Cardiac muscle cell (in vitro differentiated cells and primary cell): ENCODE results near the gene ANO10. TPM values are rescaled to one million over a fixed set of nuclear protein-coding genes. Genes with fewer than 3 reads are reported as not detected.

Experiments
- DNase-seq, 2 donors: peaks; one replicate each; pipeline versions ENCODE4 v3.0.0 to v3.0.0-alpha.2; 2010 to 2017; ENCODE audit warnings: low read depth in 1 of 2, low spot score in 1 of 2
- H3K27ac ChIP-seq: fragments of 200-600 bp; sonication (generic); 2 replicates; pipeline ENCODE4 v1.5.1; 2016
- H3K27me3 ChIP-seq: fragments of 200-600 bp; sonication (generic); 2 replicates; pipeline ENCODE4 v1.6.0; 2016; ENCODE audit warnings: control low read depth
- H3K36me3 ChIP-seq: fragments of 200-600 bp; sonication (generic); 2 replicates; pipeline ENCODE4 v1.5.1; 2016; ENCODE audit warnings: control low read depth
- H3K4me1 ChIP-seq: fragments of 200-600 bp; sonication (generic); 2 replicates; pipeline ENCODE4 v1.8.1; 2017; ENCODE audit warnings: low read depth, mild to moderate bottlenecking, mixed run types
- H3K4me3 ChIP-seq: fragments of 200-600 bp; sonication (generic); 2 replicates; pipeline ENCODE4 v1.5.1; 2016; ENCODE audit warnings: mild to moderate bottlenecking
- H3K9me3 ChIP-seq: fragments of 200-600 bp; sonication (generic); 2 replicates; pipeline ENCODE4 v1.5.1; 2017; ENCODE audit warnings: low read depth, mild to moderate bottlenecking, control low read depth
- CTCF ChIP-seq: IDR thresholded peaks from 2 replicates; pipeline ENCODE4 v1.5.1; 2012; ENCODE audit warnings: low read depth, mild to moderate bottlenecking, low read length
- polyA plus RNA-seq: library from polyadenylated mRNA; unstranded; fragments of >200 nt; fragmentation: Nextera tagmentation; extraction: Ambion mirVana; gene quantifications from 2 replicates; pipeline ENCODE4 v1.2.1, GENCODE V29; 2016
- total RNA-seq: library from RNA; depleted of rRNA; stranded (reverse); fragments of >200 nt; gene quantifications from 2 replicates; pipeline ENCODE4 v1.2.3, GENCODE V29; 2016

The ANO10 gene
- total and polyA plus RNA-seq, 2 experiments from 2014 or later, result 15.0 to 36.6 TPM

GRCh38 chr3:43445820-43446219 lies 176.0 kb downstream of the ANO10 start:
- H3K9me3 ChIP-seq, result no peaks in the 10 kb centered on the region
- no peak overlapping the region for H3K4me3 ChIP-seq
- DNase-seq, result peak in 1 of 2 donors; percentile 20
- TF ChIP-seq CTCF, result no peak
- peaks cover 8% of the 10 kb centered on the region for H3K4me1 ChIP-seq
- H3K27me3 ChIP-seq, result no peaks in the 10 kb centered on the region
- no peaks in the 10 kb centered on the region for H3K36me3 ChIP-seq
- H3K27ac ChIP-seq, result peak overlapping the region; percentile 18

GRCh38 chr3:43442872-43443395 lies 178.9 kb downstream of the ANO10 start:
- Histone ChIP-seq H3K36me3 (no peaks in the 10 kb centered on the region), H3K4me1 (peaks cover 8% of the 10 kb centered on the region), H3K4me3 (no peak overlapping the region), H3K9me3 (no peaks in the 10 kb centered on the region), H3K27ac (no peak overlapping the region), H3K27me3 (no peaks in the 10 kb centered on the region)
- no peak for DNase-seq
- no peak for TF ChIP-seq CTCF

GRCh38 chr3:43436507-43437140 lies 185.2 kb downstream of the ANO10 start:
- no peaks in the 10 kb centered on the region for H3K36me3 ChIP-seq
- H3K27me3 ChIP-seq, result no peaks in the 10 kb centered on the region
- no peak overlapping the region for H3K4me3 ChIP-seq
- DNase-seq, result no peak
- no peak overlapping the region for H3K27ac ChIP-seq
- TF ChIP-seq CTCF, result no peak
- H3K9me3 ChIP-seq, result no peaks in the 10 kb centered on the region
- no peaks in the 10 kb centered on the region for H3K4me1 ChIP-seq

- DNase-seq, result no peak
- no peaks in the 10 kb centered on the region for H3K36me3 ChIP-seq
- no peaks in the 10 kb centered on the region for H3K27me3 ChIP-seq
- no peak overlapping the region for H3K4me3 ChIP-seq
- no peaks in the 10 kb centered on the region for H3K9me3 ChIP-seq
- no peak overlapping the region for H3K27ac ChIP-seq
- no peaks in the 10 kb centered on the region for H3K4me1 ChIP-seq
- no peak for TF ChIP-seq CTCF
Observed at GRCh38 chr3:43435706-43436105, 186.1 kb downstream of the ANO10 start.

GRCh38 chr3:43434431-43434830 lies 187.4 kb downstream of the ANO10 start:
- Histone ChIP-seq H3K27me3 (no peaks in the 10 kb centered on the region), H3K4me1 (no peaks in the 10 kb centered on the region), H3K27ac (no peak overlapping the region), H3K4me3 (no peak overlapping the region), H3K9me3 (no peaks in the 10 kb centered on the region), H3K36me3 (no peaks in the 10 kb centered on the region)
- no peak for TF ChIP-seq CTCF
- no peak for DNase-seq
